SK-N-SH (cell line): Measurements from ENCODE around the gene TIMM17A. TPM values are rescaled to one million over a fixed set of nuclear protein-coding genes. Genes with fewer than 3 reads are reported as not detected.

Source experiments
- CTCF ChIA-PET: fragments of 300-600, 350-600 bp; formaldehyde crosslinking; extraction: SDS; loops from one replicate; lab custom pipeline; 2021; lab: Yijun Ruan, JAX
- POLR2A ChIA-PET: fragments of 350-600 bp; sonication (Branson Sonifier 250); formaldehyde crosslinking; extraction: SDS; loops from one replicate; lab custom pipeline; 2020; ENCODE audit warnings: antibody characterized with exemption, inconsistent platforms; lab: Yijun Ruan, JAX
- DNase-seq: peaks from one replicate; pipeline ENCODE4 v3.0.0; 2012
- H2AFZ ChIP-seq: fragments of 200-600 bp; sonication (generic); 2 replicates; pipeline ENCODE4 v1.8.1; 2016; ENCODE audit warnings: antibody characterized with exemption, mild to moderate bottlenecking, low read depth
- H3F3A ChIP-seq: fragments of 200-600 bp; sonication (generic); replicated peaks from 2 replicates; pipeline ENCODE3; 2016; ENCODE audit warnings: antibody characterized with exemption, mild to moderate bottlenecking; ENCODE audit not compliant: insufficient read depth
- H3K27ac ChIP-seq, 2 experiments: fragments of 200-500 bp in 1 of 2; fragments of 200-600 bp in 1 of 2; sonication (Bioruptor generic) in 1 of 2; sonication (generic), shearing (Covaris generic) in 1 of 2; 2 replicates each; pipeline versions ENCODE4 v1.5.1 to v1.6.1; 2014 to 2016; ENCODE audit warnings: low read depth in 2 of 2, inconsistent platforms in 1 of 2, low read length in 1 of 2, mild to moderate bottlenecking in 1 of 2, mixed read lengths in 1 of 2
- H3K27me3 ChIP-seq: fragments of 200-600 bp; sonication (generic), shearing (Covaris generic); 2 replicates; pipeline ENCODE4 v1.6.1; 2016; ENCODE audit warnings: mixed run types; ENCODE audit not compliant: insufficient read depth
- H3K36me3 ChIP-seq, 2 experiments: fragments of 200-500 bp in 1 of 2; fragments of 200-600 bp in 1 of 2; sonication (Bioruptor generic) in 1 of 2; sonication (generic) in 1 of 2; replicated peaks in 1 of 2; 2 replicates each; pipeline versions ENCODE3 to v1.5.1; 2014 to 2016; ENCODE audit warnings: low read length in 1 of 2, mild to moderate bottlenecking in 1 of 2; ENCODE audit not compliant: insufficient read depth in 2 of 2, control insufficient read depth in 1 of 2
- H3K4me1 ChIP-seq, 2 experiments: fragments of 200-500 bp in 1 of 2; fragments of 200-600 bp in 1 of 2; sonication (Bioruptor generic) in 1 of 2; sonication (generic), shearing (Covaris generic) in 1 of 2; 2 replicates each; pipeline versions ENCODE4 v1.5.1 to v1.6.1; 2014 to 2016; ENCODE audit warnings: low read depth in 1 of 2, low read length in 1 of 2, mixed run types in 1 of 2; ENCODE audit not compliant: insufficient read depth in 2 of 2, control insufficient read depth in 1 of 2
- H3K4me2 ChIP-seq: fragments of 200-600 bp; sonication (generic), shearing (Covaris generic); 2 replicates; pipeline ENCODE4 v1.6.1; 2017; ENCODE audit warnings: mixed run types
- H3K4me3 ChIP-seq, 2 experiments: fragments of 200-500 bp in 1 of 2; fragments of 200-600 bp in 1 of 2; sonication (Bioruptor generic) in 1 of 2; sonication (generic), shearing (Covaris generic) in 1 of 2; 2 replicates each; pipeline versions ENCODE4 v1.5.1 to v1.8.1; 2014 to 2016; ENCODE audit warnings: low read depth in 2 of 2, inconsistent platforms in 1 of 2, low read length in 1 of 2, mild to moderate bottlenecking in 1 of 2, mixed read lengths in 1 of 2, moderate library complexity in 1 of 2
- H3K79me2 ChIP-seq: fragments of 200-600 bp; sonication (generic); 2 replicates; pipeline ENCODE4 v1.8.1; 2017; ENCODE audit warnings: mild to moderate bottlenecking; ENCODE audit not compliant: insufficient read depth
- H3K9ac ChIP-seq: fragments of 200-600 bp; sonication (generic); 2 replicates; pipeline ENCODE4 v1.6.1; 2017; ENCODE audit warnings: mixed run types
- H3K9me2 ChIP-seq: fragments of 200-600 bp; sonication (generic); 2 replicates; pipeline ENCODE4 v1.6.1; 2017; ENCODE audit warnings: mixed run types
- H3K9me3 ChIP-seq: fragments of 200-600 bp; sonication (generic); 2 replicates; pipeline ENCODE4 v1.6.1; 2017; ENCODE audit warnings: mixed run types, mild to moderate bottlenecking, moderate library complexity
- H4K20me1 ChIP-seq: fragments of 200-600 bp; sonication (generic); 2 replicates; pipeline ENCODE4 v1.6.1; 2017; ENCODE audit warnings: mild to moderate bottlenecking, mixed run types; ENCODE audit not compliant: insufficient read depth
- SMC3 ChIP-seq: IDR thresholded peaks from 2 replicates; pipeline ENCODE4 v1.6.1; 2012; ENCODE audit warnings: low read depth, low read length, improper control_type of control experiment
- TAF1 ChIP-seq: IDR thresholded peaks from 2 replicates; pipeline ENCODE4 v1.6.1; 2012; ENCODE audit warnings: low read depth, mild to moderate bottlenecking, low read length, moderate library complexity, borderline replicate concordance
- TCF12 ChIP-seq: IDR thresholded peaks from 2 replicates; pipeline ENCODE4 v1.4.0; 2012
- ZBTB33 ChIP-seq: IDR thresholded peaks from 2 replicates; pipeline ENCODE4 v1.4.0; 2012; ENCODE audit warnings: low read depth, borderline replicate concordance
- WGBS: methylation state at CpG from one replicate; pipeline ENCODE4 v1.1.6; 2017; ENCODE audit warnings: low lambda C conversion rate; 5-methylcytosine and 5-hydroxymethylcytosine counted together
- polyA plus RNA-seq, 3 experiments: library from polyadenylated mRNA; depleted of rRNA; stranded (reverse); fragments of >200 nt; gene quantifications; 2 replicates each; pipeline ENCODE4 v1.2.3, GENCODE V29; 2012
- TF ChIP-seq, protein P1 (sequence below): fragments of 150-350 bp; IDR thresholded peaks from 2 replicates; pipeline ENCODE4 v1.6.1; 2017; ENCODE audit warnings: antibody characterized with exemption, low read length, low read depth, borderline replicate concordance

Gene TIMM17A
- polyA plus RNA-seq, 1 of the 3 experiments (the other 2 are of a cell fraction) = 33.6 TPM

GRCh38 chr1:202010180-202011015 is 55.1 kb downstream of the TIMM17A start, which contains the start of gene ELF3:
Gene ELF3 (plus strand): TSS chr1:202010587. CDS start chr1:202011137, 550 bp downstream.
- no peak for DNase-seq
- Histone ChIP-seq H3K9me2 (no peaks in the 10 kb centered on the region), H3K4me2 (no peak within 1 kb of the TSS), H3K4me3 (no peak within 1 kb of the TSS; a peak in 1 of 4 replicates), H3K9ac (no peak within 1 kb of the TSS), H3K27ac (no peak within 1 kb of the TSS), H2AFZ (no peak within 1 kb of the TSS), H4K20me1 (no peaks in the 10 kb centered on the region), H3K36me3 (peaks cover 4 to 7% of the 10 kb centered on the region in 2 experiments), H3F3A (peaks cover 3% of the 10 kb centered on the region), H3K4me1 (peaks cover 0 to 3% of the 10 kb centered on the region in 2 experiments; a peak in 1 of 4 replicates), H3K27me3 (no peaks in the 10 kb centered on the region), H3K9me3 (no peaks in the 10 kb centered on the region), H3K79me2 (no peaks in the 10 kb centered on the region)
- WGBS = 80% methylated on average over 15 of the region's 24 CpGs
- POLR2A ChIA-PET = interaction anchor here (0.9 kb wide), 1 partner anchor 107 kb away, joined by 5 read pairs; no protein-coding TSS in a partner anchor
- CTCF ChIA-PET = interaction anchor here (0.7 to 20.4 kb wide), 15 partner anchors 11 to 747 kb away, joined by 3 to 411 read pairs (median 5); partner anchors contain the start of gene GPR37L1
- no peak for TF ChIP-seq TAF1
- TF ChIP-seq, protein P1, sequence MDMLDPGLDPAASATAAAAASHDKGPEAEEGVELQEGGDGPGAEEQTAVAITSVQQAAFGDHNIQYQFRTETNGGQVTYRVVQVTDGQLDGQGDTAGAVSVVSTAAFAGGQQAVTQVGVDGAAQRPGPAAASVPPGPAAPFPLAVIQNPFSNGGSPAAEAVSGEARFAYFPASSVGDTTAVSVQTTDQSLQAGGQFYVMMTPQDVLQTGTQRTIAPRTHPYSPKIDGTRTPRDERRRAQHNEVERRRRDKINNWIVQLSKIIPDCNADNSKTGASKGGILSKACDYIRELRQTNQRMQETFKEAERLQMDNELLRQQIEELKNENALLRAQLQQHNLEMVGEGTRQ = no peak

- WGBS = 83% methylated on average over 11 of the region's 11 CpGs
- Histone ChIP-seq H3K9ac (no peak overlapping the region), H4K20me1 (no peaks in the 10 kb centered on the region), H3K4me3 (no peak overlapping the region), H3K79me2 (no peaks in the 10 kb centered on the region), H2AFZ (no peak overlapping the region), H3K4me2 (no peak overlapping the region), H3K36me3 (no peaks in the 10 kb centered on the region), H3F3A (no peaks in the 10 kb centered on the region), H3K4me1 (peaks cover 0 to 3% of the 10 kb centered on the region in 2 experiments; a peak in 1 of 4 replicates), H3K27ac (no peak overlapping the region), H3K9me3 (no peaks in the 10 kb centered on the region), H3K27me3 (no peaks in the 10 kb centered on the region), H3K9me2 (no peaks in the 10 kb centered on the region)
- no peak for DNase-seq
- TF ChIP-seq TCF12 (no peak), ZBTB33 (no peak), SMC3 (no peak)
- CTCF ChIA-PET = interaction anchor here (0.7 to 20.4 kb wide), 6 partner anchors 13 to 122 kb away, joined by 3 to 411 read pairs (median 42); partner anchors contain the start of gene GPR37L1
- POLR2A ChIA-PET = no interaction called here
Measured at GRCh38 chr1:202011994-202012393, 56.7 kb downstream of the TIMM17A start.
